K562 (cell line): ENCODE data around the gene ASCC1. TPM values are rescaled to one million over a fixed set of nuclear protein-coding genes. Genes with fewer than 3 reads are reported as not detected.

Experiments used
- ATAC-seq: fragments of 200-7000 bp; cut with Tn5 transposase; 3 replicates; pipeline ENCODE4 v1.9.1; 2020; ENCODE audit warnings: moderate library complexity
- BruUV-seq: library from RNA; stranded (reverse); fragments of 400-500 nt; replicated peaks from 2 replicates; lab custom pipeline; 2021; lab: Mats Ljungman, UMichigan
- CTCF ChIA-PET: fragments of 300-600 bp; formaldehyde crosslinking; extraction: SDS; loops from one replicate; lab custom pipeline; 2021; ENCODE audit warnings: low intra/inter-chr PET ratio; lab: Yijun Ruan, JAX
- POLR2A ChIA-PET: fragments of 300-600, 350-650 bp; sonication (Branson Sonifier 250); formaldehyde crosslinking; extraction: SDS; loops from one replicate; lab custom pipeline; 2021; ENCODE audit warnings: antibody characterized with exemption, inconsistent platforms; lab: Yijun Ruan, JAX
- DNase-seq, 4 experiments: peaks; one replicate each; pipeline versions ENCODE4 v3.0.0 to v3.0.0-alpha.2; 2011 to 2018; ENCODE audit warnings: low spot score in 3 of 4, mixed read lengths in 3 of 4; ENCODE audit errors: extremely low read depth in 1 of 4
- FAIRE-seq: peaks from 2 replicates; lab custom pipeline; 2011; peaks lifted over from hg19 to GRCh38; lab: Jason Lieb, UNC
- H2AFZ ChIP-seq: 2 replicates; pipeline ENCODE4 v1.6.0; 2011; ENCODE audit warnings: low read depth, low read length, control low read depth, inconsistent platforms
- H3K27ac ChIP-seq: fragments of 200-600 bp; 3 replicates; pipeline ENCODE4 v1.8.0; 2011; ENCODE audit warnings: low read depth, mild to moderate bottlenecking, control low read depth, inconsistent platforms, low read length, moderate library complexity, mixed read lengths; ENCODE audit errors: extremely low read depth
- H3K27me3 ChIP-seq, 2 experiments: fragments of 300-600 bp in 1 of 2; 2 replicates in 1 of 2; 3 replicates in 1 of 2; pipeline versions ENCODE4 v1.6.0 to v1.8.0; 2011; ENCODE audit warnings: inconsistent platforms in 2 of 2, low read length in 2 of 2, mild to moderate bottlenecking in 1 of 2, mixed read lengths in 1 of 2, moderate library complexity in 1 of 2; ENCODE audit not compliant: control insufficient read depth in 2 of 2, insufficient read depth in 2 of 2
- H3K36me3 ChIP-seq: fragments of 300-600 bp; 3 replicates; pipeline ENCODE4 v1.8.0; 2011; ENCODE audit warnings: mild to moderate bottlenecking, low read length, inconsistent platforms; ENCODE audit not compliant: control insufficient read depth, insufficient read depth
- H3K4me1 ChIP-seq, 2 experiments: fragments of 200-600 bp in 1 of 2; replicated peaks in 1 of 2; 2 replicates in 1 of 2; 3 replicates in 1 of 2; pipeline versions ENCODE4 v1.5.1 to v1.8.0; 2011; ENCODE audit warnings: inconsistent platforms in 2 of 2, low read length in 2 of 2, mild to moderate bottlenecking in 1 of 2, mixed read lengths in 1 of 2, moderate library complexity in 1 of 2; ENCODE audit not compliant: control insufficient read depth in 2 of 2, insufficient read depth in 2 of 2
- H3K4me2 ChIP-seq: 2 replicates; pipeline ENCODE4 v1.6.1; 2011; ENCODE audit warnings: low read length, control low read depth, inconsistent platforms, mixed read lengths; ENCODE audit not compliant: insufficient read depth
- H3K4me3 ChIP-seq: fragments of 200-600 bp; sonication (generic), shearing (Covaris generic); 2 replicates; pipeline ENCODE4 v1.5.1; 2016; ENCODE audit warnings: control low read depth, inconsistent platforms
- H3K79me2 ChIP-seq: fragments of 200-600 bp; 3 replicates; pipeline ENCODE4 v1.8.0; 2011; ENCODE audit warnings: low read length, inconsistent platforms; ENCODE audit not compliant: control insufficient read depth, insufficient read depth
- H3K9ac ChIP-seq, 2 experiments: 2 replicates each; pipeline versions ENCODE4 v1.6.0 to v1.6.1; 2011; ENCODE audit warnings: low read depth in 2 of 2, low read length in 2 of 2, control low read depth in 1 of 2, inconsistent platforms in 1 of 2, mild to moderate bottlenecking in 1 of 2, mixed read lengths in 1 of 2; ENCODE audit not compliant: insufficient read depth in 1 of 2
- H3K9me1 ChIP-seq: one replicate; pipeline ENCODE4 v1.6.0; 2011; ENCODE audit warnings: inconsistent platforms, mild to moderate bottlenecking, low read length, moderate library complexity; ENCODE audit not compliant: control insufficient read depth, insufficient read depth
- H3K9me3 ChIP-seq: replicated peaks from 2 replicates; pipeline ENCODE4 v1.5.1; 2011; ENCODE audit warnings: low read depth, low read length, inconsistent platforms; ENCODE audit not compliant: control insufficient read depth, insufficient read depth
- H4K20me1 ChIP-seq: replicated peaks from 2 replicates; pipeline ENCODE4 v1.6.1; 2011; ENCODE audit warnings: low read length, inconsistent platforms, mixed read lengths; ENCODE audit not compliant: control insufficient read depth, insufficient read depth
- WGBS: fragments of 100-300 bp; shearing (Covaris generic); methylation state at CpG from one replicate; pipeline ENCODE4 v1.1.6; 2016; ENCODE audit warnings: low coverage, mixed read lengths; ENCODE audit not compliant: insufficient coverage; ENCODE audit errors: missing lambda C conversion rate; 5-methylcytosine and 5-hydroxymethylcytosine counted together
- in situ Hi-C: fragments of 300-500 bp; cut with MboI; formaldehyde crosslinking; loops from 4 replicates; pipeline ENCODE4 v1.15.0; 2018; ENCODE audit warnings: inconsistent platforms, mixed read lengths
- intact Hi-C: fragments of 100-400 bp; cut with micrococcal nuclease; formaldehyde crosslinking; loops from 2 replicates; pipeline ENCODE4 v1.14.2; 2022
- polyA plus RNA-seq, 8 experiments: library from polyadenylated mRNA; depleted of rRNA in 4 of 8; stranded (reverse) in 5 of 8; unstranded in 3 of 8; fragments of >200 nt; fragmentation: Nextera tagmentation in 2 of 8; fragmentation: Illumina TruSeq in 1 of 8; extraction: Ambion mirVana in 2 of 8; extraction: Trizol in 1 of 8; gene quantifications; 2 replicates each; pipeline versions ENCODE4 v1.2.1 to v1.2.3, GENCODE V29; 2011 to 2014; ENCODE audit warnings: inconsistent platforms in 1 of 8, missing spikeins in 1 of 8
- total RNA-seq, 7 experiments: library from RNA; depleted of rRNA in 6 of 7; stranded (reverse); fragments of >200 nt in 6 of 7; fragmentation: Illumina TruSeq in 2 of 7; extraction: Trizol in 2 of 7; gene quantifications; 2 replicates each; pipeline versions ENCODE4 v1.2.1 to v1.2.3, GENCODE V29; 2011 to 2021; ENCODE audit warnings: low replicate concordance in 1 of 7
- TF ChIP-seq, protein P1 (sequence below): fragments of 250-450 bp; sonication (Bioruptor Pico); IDR thresholded peaks from 2 replicates; pipeline ENCODE4 v1.4.0; 2020; ENCODE audit warnings: mild to moderate bottlenecking
- TF ChIP-seq, protein P2 (sequence below), 3 experiments: IDR thresholded peaks in 2 of 3; conservative IDR thresholded peaks in 1 of 3; 2 replicates each; pipeline ENCODE4 v1.5.1; 2011 to 2012; ENCODE audit warnings: low read length in 3 of 3, mild to moderate bottlenecking in 3 of 3, control low read depth in 2 of 3, improper control_type of control experiment in 1 of 3, inconsistent platforms in 1 of 3, low read depth in 1 of 3, mixed read lengths in 1 of 3, moderate library complexity in 1 of 3; ENCODE audit not compliant: insufficient read depth in 2 of 3

ASCC1 gene
- total and polyA plus RNA-seq, 9 of the 15 experiments (the other 6 are each of a cell fraction or from before 2014, with no cell fraction given): 31.7 to 73.3 (median 52.8) TPM

DNA sequence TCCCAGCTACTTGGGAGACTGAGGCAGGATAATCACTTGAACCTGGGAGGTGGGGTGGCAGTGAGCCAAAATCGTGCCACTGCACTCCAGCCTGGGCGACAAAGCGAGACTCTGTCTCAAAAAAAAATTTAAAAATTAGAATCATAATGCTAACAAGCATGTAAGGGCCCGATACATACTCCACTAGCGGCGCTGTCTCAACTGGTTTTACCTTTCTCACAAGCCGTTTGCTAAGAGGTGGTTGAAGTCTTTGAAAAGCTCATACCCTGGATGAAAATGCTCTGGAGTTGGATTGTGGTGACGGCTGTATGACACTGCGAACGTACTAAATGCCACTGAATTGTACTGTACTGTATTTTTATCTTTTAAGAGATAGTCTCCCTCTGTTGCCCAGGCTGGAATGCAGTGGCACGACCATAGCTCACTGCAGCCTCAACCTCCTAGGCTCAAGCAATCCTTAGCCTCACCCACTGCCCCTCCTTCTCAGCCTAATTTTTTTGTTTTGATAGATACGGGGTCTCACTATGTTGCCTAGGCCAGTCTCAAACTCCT is 157.7 kb downstream of the ASCC1 start:
- Histone ChIP-seq H3K36me3 (no peaks in the 10 kb centered on the region), H3K4me1 (peaks cover 3 to 33% of the 10 kb centered on the region in 2 experiments; a peak in 3 of 5 replicates), H4K20me1 (no peaks in the 10 kb centered on the region), H3K9ac (no peak overlapping the region), H3K9me1 (no peaks in the 10 kb centered on the region), H3K4me2 (no peak overlapping the region), H3K4me3 (no peak overlapping the region), H2AFZ (0 out of 2 replicates have a peak overlapping the region, but pooled peaks have one; percentile 12), H3K9me3 (no peaks in the 10 kb centered on the region), H3K27me3 (peaks cover 4 to 45% of the 10 kb centered on the region in 2 experiments; a peak in 3 of 5 replicates), H3K79me2 (no peaks in the 10 kb centered on the region), H3K27ac (no peak overlapping the region)
- POLR2A ChIA-PET: interaction anchor here (0.5 to 1.2 kb wide), 3 partner anchors 8 to 268 kb away, joined by 3 to 5 read pairs (median 3); no protein-coding TSS in a partner anchor
- 49% methylated on average over 12 of the region's 12 CpGs for whole genome bisulfite sequencing
- ATAC-seq: no peak
- no TSS peak for BruUV-seq
- in situ Hi-C loops (no loop called here), intact Hi-C loops (no loop called here)
- CTCF ChIA-PET: interaction anchor here (0.8 kb wide), 1 partner anchor 162 kb away, joined by 3 read pairs; no protein-coding TSS in a partner anchor
- peak; percentile 74 for FAIRE-seq
- TF ChIP-seq, protein P1, sequence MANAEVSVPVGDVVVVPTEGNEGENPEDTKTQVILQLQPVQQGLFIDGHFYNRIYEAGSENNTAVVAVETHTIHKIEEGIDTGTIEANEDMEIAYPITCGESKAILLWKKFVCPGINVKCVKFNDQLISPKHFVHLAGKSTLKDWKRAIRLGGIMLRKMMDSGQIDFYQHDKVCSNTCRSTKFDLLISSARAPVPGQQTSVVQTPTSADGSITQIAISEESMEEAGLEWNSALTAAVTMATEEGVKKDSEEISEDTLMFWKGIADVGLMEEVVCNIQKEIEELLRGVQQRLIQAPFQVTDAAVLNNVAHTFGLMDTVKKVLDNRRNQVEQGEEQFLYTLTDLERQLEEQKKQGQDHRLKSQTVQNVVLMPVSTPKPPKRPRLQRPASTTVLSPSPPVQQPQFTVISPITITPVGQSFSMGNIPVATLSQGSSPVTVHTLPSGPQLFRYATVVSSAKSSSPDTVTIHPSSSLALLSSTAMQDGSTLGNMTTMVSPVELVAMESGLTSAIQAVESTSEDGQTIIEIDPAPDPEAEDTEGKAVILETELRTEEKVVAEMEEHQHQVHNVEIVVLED (CRISPR knock-in tag): no peak
- TF ChIP-seq, protein P2, sequence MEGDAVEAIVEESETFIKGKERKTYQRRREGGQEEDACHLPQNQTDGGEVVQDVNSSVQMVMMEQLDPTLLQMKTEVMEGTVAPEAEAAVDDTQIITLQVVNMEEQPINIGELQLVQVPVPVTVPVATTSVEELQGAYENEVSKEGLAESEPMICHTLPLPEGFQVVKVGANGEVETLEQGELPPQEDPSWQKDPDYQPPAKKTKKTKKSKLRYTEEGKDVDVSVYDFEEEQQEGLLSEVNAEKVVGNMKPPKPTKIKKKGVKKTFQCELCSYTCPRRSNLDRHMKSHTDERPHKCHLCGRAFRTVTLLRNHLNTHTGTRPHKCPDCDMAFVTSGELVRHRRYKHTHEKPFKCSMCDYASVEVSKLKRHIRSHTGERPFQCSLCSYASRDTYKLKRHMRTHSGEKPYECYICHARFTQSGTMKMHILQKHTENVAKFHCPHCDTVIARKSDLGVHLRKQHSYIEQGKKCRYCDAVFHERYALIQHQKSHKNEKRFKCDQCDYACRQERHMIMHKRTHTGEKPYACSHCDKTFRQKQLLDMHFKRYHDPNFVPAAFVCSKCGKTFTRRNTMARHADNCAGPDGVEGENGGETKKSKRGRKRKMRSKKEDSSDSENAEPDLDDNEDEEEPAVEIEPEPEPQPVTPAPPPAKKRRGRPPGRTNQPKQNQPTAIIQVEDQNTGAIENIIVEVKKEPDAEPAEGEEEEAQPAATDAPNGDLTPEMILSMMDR (IDR thresholded peaks at IDR 0.05 in 2 of 3, conservative IDR thresholded peaks at IDR 0.05 in 1 of 3; ENCODE audit: insufficient read depth in 2 of 3, low read depth in 1 of 3, low read length in 3 of 3): 0 out of 6 replicates have a peak, but pooled peaks of 1 of the 3 experiments have one; percentile 4
- DNase-seq: no peak
